GM12891 (cell line): Measurements from ENCODE around the gene EPHB4.

Experiments
- PAX5 ChIP-seq: IDR thresholded peaks from 2 replicates; pipeline ENCODE4 v1.6.1; 2011; ENCODE audit warnings: low read length, moderate library complexity, mild to moderate bottlenecking; ENCODE audit not compliant: insufficient read depth, severe bottlenecking
- POLR2A ChIP-seq: IDR thresholded peaks from 2 replicates; pipeline ENCODE4 v1.6.1; 2011; ENCODE audit warnings: low read depth, low read length, control low read depth
- POLR2AphosphoS5 ChIP-seq: IDR thresholded peaks from 2 replicates; pipeline ENCODE4 v1.6.1; 2011; ENCODE audit warnings: low read depth, low read length, control low read depth
- SPI1 ChIP-seq: IDR thresholded peaks from 2 replicates; pipeline ENCODE4 v1.6.1; 2011; ENCODE audit warnings: low read depth, low read length, control low read depth
- TAF1 ChIP-seq: IDR thresholded peaks from 2 replicates; pipeline ENCODE4 v1.6.1; 2011; ENCODE audit warnings: low read depth, low read length, control low read depth

DNA sequence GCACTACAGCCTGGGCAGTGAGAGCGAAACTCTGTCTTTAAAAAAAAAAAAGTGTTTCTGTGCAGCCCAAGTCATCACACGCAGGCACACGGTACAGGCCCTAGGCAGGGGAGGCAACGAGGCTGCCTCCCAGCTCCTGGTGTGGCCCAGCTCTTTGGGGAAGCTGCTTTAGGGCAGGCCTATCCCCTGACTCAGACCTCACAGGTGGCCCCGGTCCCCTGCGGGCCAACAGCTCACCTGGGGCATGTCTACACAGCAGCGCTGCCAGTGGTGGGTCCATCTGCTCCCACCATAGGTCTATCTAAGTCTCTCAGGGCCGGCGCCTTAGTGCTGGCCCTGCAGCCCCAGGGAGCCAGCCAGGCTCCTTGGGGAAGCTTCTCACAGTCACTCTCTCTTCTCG, 62.5 kb downstream of the EPHB4 start:
- TF ChIP-seq POLR2A (no peak), SPI1 (no peak), POLR2AphosphoS5 (no peak), TAF1 (no peak), PAX5 (no peak)
